Measurements from ENCODE around the gene IL36G.

Gene IL36G

DNA sequence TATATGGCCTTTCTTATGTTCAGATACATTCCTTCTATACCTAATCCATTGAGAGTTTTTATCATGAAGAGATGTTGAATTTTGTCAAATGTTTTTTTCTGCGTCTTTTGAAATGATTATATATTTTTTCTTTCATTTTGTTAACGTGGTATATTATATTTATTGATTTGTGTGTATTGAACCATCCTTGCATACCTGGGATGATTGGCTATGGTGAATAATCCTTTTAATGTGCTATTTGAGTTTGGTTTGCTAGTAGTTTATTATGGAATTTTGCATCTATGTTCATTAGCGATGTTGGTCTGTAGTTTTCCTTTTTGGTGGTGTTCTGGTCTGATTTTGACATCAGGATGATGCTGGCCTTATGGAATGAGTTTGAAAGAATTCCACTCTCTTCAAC lies 11.8 kb downstream of the IL36G start:
- Histone ChIP-seq H3K27me3 (ENCODE audit: control insufficient read depth, insufficient read depth, low read length) (no peaks in the 10 kb centered on the region), H3K27ac (ENCODE audit: low read depth, low read length) (no peak overlapping the region), H3K4me1 (ENCODE audit: control insufficient read depth, insufficient read depth, low read length) (no peaks in the 10 kb centered on the region), H3K36me3 (ENCODE audit: control insufficient read depth, insufficient read depth, low read length) (no peaks in the 10 kb centered on the region), H3K9ac (ENCODE audit: low read length) (no peak overlapping the region), H3K4me3 (ENCODE audit: low read length) (no peak overlapping the region)

- Histone ChIP-seq H3K4me1 (ENCODE audit: control insufficient read depth, insufficient read depth, low read length) (no peaks in the 10 kb centered on the region), H3K4me3 (ENCODE audit: low read length) (no peak overlapping the region), H3K27me3 (ENCODE audit: control insufficient read depth, insufficient read depth, low read length) (no peaks in the 10 kb centered on the region), H3K9ac (ENCODE audit: low read length) (no peak overlapping the region), H3K27ac (ENCODE audit: low read depth, low read length) (no peak overlapping the region), H3K36me3 (ENCODE audit: control insufficient read depth, insufficient read depth, low read length) (no peaks in the 10 kb centered on the region)
Observed at GRCh38 chr2:112993831-112994230, 16.0 kb downstream of the IL36G start.

GRCh38 chr2:112994648-112995047 lies 16.8 kb downstream of the IL36G start:
- Histone ChIP-seq H3K27ac (ENCODE audit: low read depth, low read length) (no peak overlapping the region), H3K4me1 (ENCODE audit: control insufficient read depth, insufficient read depth, low read length) (no peaks in the 10 kb centered on the region), H3K36me3 (ENCODE audit: control insufficient read depth, insufficient read depth, low read length) (no peaks in the 10 kb centered on the region), H3K4me3 (ENCODE audit: low read length) (no peak overlapping the region), H3K9ac (ENCODE audit: low read length) (no peak overlapping the region), H3K27me3 (ENCODE audit: control insufficient read depth, insufficient read depth, low read length) (no peaks in the 10 kb centered on the region)

DNA sequence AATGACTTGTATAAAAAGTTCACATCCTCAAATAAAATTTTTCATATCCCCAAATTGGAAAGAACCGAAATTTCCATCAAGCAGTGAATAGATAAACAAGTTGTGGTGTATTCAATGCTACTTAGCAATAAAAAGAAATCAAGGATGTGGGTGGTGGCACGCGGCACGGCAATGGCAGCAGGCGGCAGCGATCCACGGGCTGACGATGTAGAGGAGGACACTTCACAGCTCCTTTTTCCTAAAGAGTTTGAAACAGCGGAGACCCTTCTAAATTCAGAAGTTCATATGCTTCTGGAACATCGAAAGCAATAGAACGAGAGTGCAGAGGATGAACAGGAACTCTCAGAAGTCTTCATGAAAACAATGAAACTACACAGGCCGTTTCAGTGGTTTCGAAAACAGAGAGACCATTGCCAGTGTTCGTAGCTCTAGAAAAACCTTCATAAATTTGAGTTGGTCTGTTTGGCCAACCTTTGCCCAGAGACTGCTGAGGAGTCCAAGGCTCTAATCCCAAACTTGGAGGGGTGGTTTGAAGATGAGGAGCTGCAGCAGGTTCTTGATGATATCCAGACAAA lies 17.6 kb downstream of the IL36G start:
- H3K27ac ChIP-seq (ENCODE audit: low read depth, low read length), result no peak overlapping the region
- no peaks in the 10 kb centered on the region for H3K36me3 ChIP-seq (ENCODE audit: control insufficient read depth, insufficient read depth, low read length)
- no peaks in the 10 kb centered on the region for H3K27me3 ChIP-seq (ENCODE audit: control insufficient read depth, insufficient read depth, low read length)
- H3K9ac ChIP-seq (ENCODE audit: low read length), result no peak overlapping the region
- H3K4me1 ChIP-seq (ENCODE audit: control insufficient read depth, insufficient read depth, low read length), result no peaks in the 10 kb centered on the region
- H3K4me3 ChIP-seq (ENCODE audit: low read length), result no peak overlapping the region

DNA sequence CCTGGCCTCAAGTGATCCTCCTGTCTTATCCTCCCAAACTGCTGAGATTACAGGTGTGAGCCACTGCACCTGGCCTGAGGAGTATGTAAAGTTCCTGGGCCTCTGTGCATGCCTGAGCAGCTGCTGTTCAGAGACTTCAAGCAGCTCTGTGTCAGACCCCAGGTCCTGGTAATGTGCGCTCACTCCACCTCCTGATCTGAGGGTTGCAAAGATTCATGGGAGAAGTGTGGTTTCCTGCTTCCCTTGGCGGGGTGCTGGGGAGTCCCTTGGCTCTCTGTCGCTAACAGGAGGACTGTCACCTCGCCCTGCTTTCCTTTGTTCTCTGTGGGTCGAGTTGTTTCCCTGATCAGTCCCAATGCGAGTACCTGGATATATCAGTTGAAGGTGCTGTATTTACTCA lies 18.8 kb downstream of the IL36G start:
- no peak overlapping the region for H3K9ac ChIP-seq (ENCODE audit: low read length)
- no peaks in the 10 kb centered on the region for H3K36me3 ChIP-seq (ENCODE audit: control insufficient read depth, insufficient read depth, low read length)
- H3K27ac ChIP-seq (ENCODE audit: low read depth, low read length), result no peak overlapping the region
- no peaks in the 10 kb centered on the region for H3K27me3 ChIP-seq (ENCODE audit: control insufficient read depth, insufficient read depth, low read length)
- no peaks in the 10 kb centered on the region for H3K4me1 ChIP-seq (ENCODE audit: control insufficient read depth, insufficient read depth, low read length)
- no peak overlapping the region for H3K4me3 ChIP-seq (ENCODE audit: low read length)

GRCh38 chr2:112997151-112997550 lies 19.3 kb downstream of the IL36G start:
- Histone ChIP-seq H3K9ac (ENCODE audit: low read length) (no peak overlapping the region), H3K27ac (ENCODE audit: low read depth, low read length) (no peak overlapping the region), H3K4me1 (ENCODE audit: control insufficient read depth, insufficient read depth, low read length) (no peaks in the 10 kb centered on the region), H3K36me3 (ENCODE audit: control insufficient read depth, insufficient read depth, low read length) (no peaks in the 10 kb centered on the region), H3K4me3 (ENCODE audit: low read length) (no peak overlapping the region), H3K27me3 (ENCODE audit: control insufficient read depth, insufficient read depth, low read length) (no peaks in the 10 kb centered on the region)

DNA sequence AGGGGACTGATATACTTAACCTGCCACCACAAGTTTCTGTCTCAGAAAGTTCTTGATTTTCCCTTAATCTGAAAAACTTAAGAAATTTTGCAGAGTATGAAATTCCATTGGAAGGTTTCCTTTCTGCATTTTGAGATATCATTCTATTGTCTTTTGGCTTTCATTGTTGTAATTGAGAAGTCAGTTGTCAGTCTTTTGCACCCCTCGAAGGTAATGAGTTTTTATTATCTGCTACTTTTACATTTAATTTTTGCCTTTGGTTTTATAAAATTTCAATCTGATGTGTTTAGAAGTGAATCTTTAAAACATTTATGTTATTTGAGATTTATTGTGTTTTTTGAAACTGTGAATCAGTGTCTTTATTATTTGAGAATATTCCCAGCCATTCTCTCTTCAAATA lies 22.6 kb downstream of the IL36G start:
- no peak overlapping the region for H3K9ac ChIP-seq (ENCODE audit: low read length)
- H3K4me3 ChIP-seq (ENCODE audit: low read length), result no peak overlapping the region
- H3K27me3 ChIP-seq (ENCODE audit: control insufficient read depth, insufficient read depth, low read length), result no peaks in the 10 kb centered on the region
- no peak overlapping the region for H3K27ac ChIP-seq (ENCODE audit: low read depth, low read length)
- H3K36me3 ChIP-seq (ENCODE audit: control insufficient read depth, insufficient read depth, low read length), result no peaks in the 10 kb centered on the region
- H3K4me1 ChIP-seq (ENCODE audit: control insufficient read depth, insufficient read depth, low read length), result no peaks in the 10 kb centered on the region

DNA sequence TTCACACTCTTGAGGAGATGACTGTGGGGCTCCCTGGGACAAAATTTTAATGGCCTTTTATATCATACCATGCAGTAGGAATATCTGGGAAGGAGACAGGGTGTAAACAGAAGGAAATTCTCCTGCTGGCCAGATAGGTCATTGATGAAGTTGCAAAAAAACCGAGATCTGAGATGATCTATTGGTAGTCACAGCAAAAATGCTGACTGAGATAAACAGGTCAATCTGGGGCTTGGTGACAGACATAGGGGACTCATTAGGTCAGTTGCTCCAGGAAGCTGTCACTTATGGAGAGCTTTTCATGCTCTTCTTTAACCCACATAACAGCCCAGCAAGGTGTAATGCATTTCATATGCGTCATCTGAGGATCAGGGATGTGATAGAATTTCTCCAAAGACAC lies 24.9 kb downstream of the IL36G start:
- Histone ChIP-seq H3K27me3 (ENCODE audit: control insufficient read depth, insufficient read depth, low read length) (no peaks in the 10 kb centered on the region), H3K4me3 (ENCODE audit: low read length) (no peak overlapping the region), H3K27ac (ENCODE audit: low read depth, low read length) (no peak overlapping the region)

GRCh38 chr2:113005030-113005509 lies 27.3 kb downstream of the IL36G start, which contains the start of gene IL36A:
Gene IL36A (plus strand): TSS chr2:113005459. CDS start chr2:113005872, 413 bp downstream.
- H3K4me1 ChIP-seq (ENCODE audit: control insufficient read depth, insufficient read depth, low read length), result no peaks in the 10 kb centered on the region
- H3K36me3 ChIP-seq (ENCODE audit: control insufficient read depth, insufficient read depth, low read length), result no peaks in the 10 kb centered on the region
- no peak within 1 kb of the TSS for H3K4me3 ChIP-seq (ENCODE audit: low read length)
- H3K27me3 ChIP-seq (ENCODE audit: control insufficient read depth, insufficient read depth, low read length), result no peaks in the 10 kb centered on the region
- H3K27ac ChIP-seq (ENCODE audit: low read depth, low read length), result no peak within 1 kb of the TSS
- no peak within 1 kb of the TSS for H3K9ac ChIP-seq (ENCODE audit: low read length)

More for the DNA sequence above, 24.9 kb downstream of the IL36G start:
- Histone ChIP-seq H3K9ac (ENCODE audit: low read length) (no peak overlapping the region), H3K4me1 (ENCODE audit: control insufficient read depth, insufficient read depth, low read length) (no peaks in the 10 kb centered on the region), H3K36me3 (ENCODE audit: control insufficient read depth, insufficient read depth, low read length) (no peaks in the 10 kb centered on the region)

- Histone ChIP-seq H3K27me3 (ENCODE audit: control insufficient read depth, insufficient read depth, low read length) (no peaks in the 10 kb centered on the region), H3K27ac (ENCODE audit: low read depth, low read length) (no peak overlapping the region), H3K4me1 (ENCODE audit: control insufficient read depth, insufficient read depth, low read length) (no peaks in the 10 kb centered on the region), H3K4me3 (ENCODE audit: low read length) (no peak overlapping the region), H3K36me3 (ENCODE audit: control insufficient read depth, insufficient read depth, low read length) (no peaks in the 10 kb centered on the region), H3K9ac (ENCODE audit: low read length) (no peak overlapping the region)
Observed at GRCh38 chr2:113007250-113007649, 29.4 kb downstream of the IL36G start.

- H3K4me3 ChIP-seq (ENCODE audit: low read length), result no peak overlapping the region
- no peak overlapping the region for H3K27ac ChIP-seq (ENCODE audit: low read depth, low read length)
- no peaks in the 10 kb centered on the region for H3K27me3 ChIP-seq (ENCODE audit: control insufficient read depth, insufficient read depth, low read length)
Observed at GRCh38 chr2:113009622-113010021, 31.8 kb downstream of the IL36G start.

GRCh38 chr2:113010088-113010487 lies 32.3 kb downstream of the IL36G start:
- H3K9ac ChIP-seq (ENCODE audit: low read length), result no peak overlapping the region
- no peaks in the 10 kb centered on the region for H3K27me3 ChIP-seq (ENCODE audit: control insufficient read depth, insufficient read depth, low read length)
- H3K36me3 ChIP-seq (ENCODE audit: control insufficient read depth, insufficient read depth, low read length), result no peaks in the 10 kb centered on the region
- H3K4me3 ChIP-seq (ENCODE audit: low read length), result no peak overlapping the region
- H3K4me1 ChIP-seq (ENCODE audit: control insufficient read depth, insufficient read depth, low read length), result no peaks in the 10 kb centered on the region
- no peak overlapping the region for H3K27ac ChIP-seq (ENCODE audit: low read depth, low read length)

More at GRCh38 chr2:113009622-113010021, 31.8 kb downstream of the IL36G start:
- Histone ChIP-seq H3K9ac (ENCODE audit: low read length) (no peak overlapping the region), H3K4me1 (ENCODE audit: control insufficient read depth, insufficient read depth, low read length) (no peaks in the 10 kb centered on the region), H3K36me3 (ENCODE audit: control insufficient read depth, insufficient read depth, low read length) (no peaks in the 10 kb centered on the region)

- Histone ChIP-seq H3K4me3 (ENCODE audit: low read length) (no peak overlapping the region), H3K9ac (ENCODE audit: low read length) (no peak overlapping the region), H3K36me3 (ENCODE audit: control insufficient read depth, insufficient read depth, low read length) (no peaks in the 10 kb centered on the region), H3K27me3 (ENCODE audit: control insufficient read depth, insufficient read depth, low read length) (no peaks in the 10 kb centered on the region), H3K27ac (ENCODE audit: low read depth, low read length) (no peak overlapping the region), H3K4me1 (ENCODE audit: control insufficient read depth, insufficient read depth, low read length) (no peaks in the 10 kb centered on the region)
Observed at GRCh38 chr2:113011108-113011507, 33.3 kb downstream of the IL36G start.

Data from rectal smooth muscle tissue (tissue), 1 donor.